GM20431 (cell line): ENCODE data around the gene TREM1.
"Not testable (repeated sequence)": the region's sequence is repeated elsewhere in the genome, so short reads cannot be mapped to it uniquely, and the experiment has no call there.

Experiments used
- in situ Hi-C: fragments of 300-500 bp; cut with MseI, MboI; formaldehyde crosslinking; loops from one replicate; pipeline ENCODE4 v1.15.0; 2020; ENCODE audit warnings: low sequenced_read_pairs; ENCODE audit not compliant: unreplicated experiment

TREM1 gene

DNA sequence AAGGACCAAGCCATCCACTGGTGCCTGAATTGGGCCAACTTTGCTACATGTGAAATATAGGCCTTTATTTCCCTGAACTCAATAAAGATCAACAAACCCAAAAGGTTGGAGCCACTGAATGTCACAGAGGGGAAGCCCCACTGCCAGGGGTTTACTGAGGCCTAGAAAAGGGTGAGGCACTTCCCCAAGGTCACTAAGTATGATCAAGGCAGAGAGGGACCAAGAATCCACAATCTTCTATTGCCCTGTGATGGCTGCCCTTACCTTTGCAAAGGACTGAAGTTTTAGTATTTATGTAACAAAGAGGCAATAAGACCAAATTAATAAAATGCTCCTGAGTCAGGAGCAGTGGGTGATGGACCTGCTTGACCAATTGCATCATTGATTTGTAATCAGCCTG lies 18.0 kb downstream of the TREM1 start:
- in situ Hi-C loops = no loop called here

DNA sequence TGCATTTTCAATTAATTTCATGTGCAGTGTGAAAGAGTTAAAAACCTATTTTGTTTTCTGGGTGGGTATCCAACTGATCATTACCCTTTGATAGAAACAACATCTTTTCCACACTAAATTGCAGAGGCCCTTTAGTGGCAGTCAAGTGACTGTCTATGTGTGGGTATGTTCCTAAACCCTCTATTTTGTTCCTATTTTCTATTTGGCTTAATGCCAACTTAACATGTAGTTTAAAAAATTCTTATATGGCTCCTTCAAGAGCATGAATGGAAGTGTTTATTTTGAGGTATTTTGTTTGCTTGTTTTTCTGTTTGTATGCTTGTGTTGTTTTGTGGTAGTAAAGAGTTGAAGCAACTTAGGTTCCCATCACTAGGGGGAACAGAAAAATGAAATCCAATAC lies 19.9 kb downstream of the TREM1 start:
- in situ Hi-C loops = no loop called here

- in situ Hi-C loops = no loop called here
Measured at GRCh38 chr6:41263267-41263666, 23.2 kb downstream of the TREM1 start.

DNA sequence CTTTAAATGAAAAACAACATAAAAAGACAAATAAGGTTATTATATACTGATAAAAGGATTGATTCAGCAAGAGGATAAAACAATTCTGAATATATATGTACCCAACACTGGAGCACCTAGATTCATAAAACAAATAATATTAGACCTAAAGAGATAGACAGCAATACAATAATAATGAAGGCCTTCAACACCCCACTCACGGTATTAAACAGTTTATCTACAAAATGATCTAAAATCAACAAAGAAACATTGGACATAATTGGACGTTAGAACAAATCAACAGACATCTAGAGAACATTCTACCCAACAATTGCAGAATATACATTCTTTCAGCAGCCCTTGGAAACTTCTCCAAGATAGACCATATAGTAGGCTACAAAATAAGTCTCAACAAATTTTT lies 24.1 kb downstream of the TREM1 start:
- in situ Hi-C loops = no loop called here

DNA sequence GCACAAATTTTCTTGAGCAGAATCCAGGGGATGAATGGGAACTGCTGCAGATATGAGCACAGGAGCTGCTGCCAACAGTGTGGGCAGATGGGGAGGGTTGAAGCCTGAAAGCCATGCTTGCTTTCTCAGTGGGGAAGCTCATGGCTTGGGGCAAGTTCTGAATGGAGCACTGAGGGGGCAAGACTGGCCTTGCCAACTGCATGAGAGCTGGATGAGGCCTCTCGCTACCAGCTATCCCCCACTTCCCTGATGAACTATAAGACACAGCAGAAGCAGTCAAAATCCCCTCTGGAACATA lies 28.3 kb downstream of the TREM1 start:
- in situ Hi-C loops = no loop called here

- in situ Hi-C loops = no loop called here
Measured at GRCh38 chr6:41257369-41258195, 28.9 kb downstream of the TREM1 start.

DNA sequence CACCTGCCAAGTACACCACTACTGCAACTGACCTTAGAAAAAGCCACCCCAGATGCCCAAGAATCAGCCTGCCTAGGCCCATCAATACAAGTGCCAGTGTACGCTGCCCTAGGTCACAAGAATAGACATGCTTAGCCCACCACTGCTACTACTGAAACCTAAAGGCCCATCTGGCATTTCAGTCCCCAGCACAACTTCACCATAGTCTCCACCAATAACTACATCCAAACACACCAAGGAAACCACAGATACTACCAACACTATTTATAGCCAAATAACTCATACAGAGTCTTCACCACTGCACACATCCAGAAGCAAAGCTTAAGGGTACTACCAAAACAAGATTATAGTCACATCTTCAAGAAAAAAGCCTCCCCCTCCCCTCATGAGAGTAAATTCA lies 30.1 kb downstream of the TREM1 start:
- in situ Hi-C loops = no loop called here

GRCh38 chr6:41255638-41256246 lies 30.7 kb downstream of the TREM1 start:
- in situ Hi-C loops = no loop called here

DNA sequence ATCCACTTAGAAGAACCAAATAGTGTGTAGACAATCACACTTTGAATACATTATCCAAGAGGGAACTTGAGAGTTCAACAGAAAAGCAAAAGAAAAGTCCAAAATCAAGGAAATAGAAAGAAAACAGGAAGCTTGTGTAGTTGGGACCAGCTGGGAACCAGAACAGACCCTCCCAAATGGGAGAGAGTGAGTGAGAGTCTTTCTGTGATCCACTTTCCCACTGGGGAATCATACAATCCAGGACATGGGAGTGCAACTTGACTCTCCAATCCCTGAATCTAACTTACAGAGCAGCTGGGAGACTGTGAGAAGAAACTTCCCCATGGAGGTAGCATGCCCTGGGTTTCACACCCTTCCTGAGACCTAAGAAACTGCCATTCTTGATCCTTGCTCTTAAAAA lies 31.4 kb downstream of the TREM1 start:
- in situ Hi-C loops = no loop called here

GRCh38 chr6:41252401-41253169 lies 33.9 kb downstream of the TREM1 start:
- in situ Hi-C loops = no loop called here

DNA sequence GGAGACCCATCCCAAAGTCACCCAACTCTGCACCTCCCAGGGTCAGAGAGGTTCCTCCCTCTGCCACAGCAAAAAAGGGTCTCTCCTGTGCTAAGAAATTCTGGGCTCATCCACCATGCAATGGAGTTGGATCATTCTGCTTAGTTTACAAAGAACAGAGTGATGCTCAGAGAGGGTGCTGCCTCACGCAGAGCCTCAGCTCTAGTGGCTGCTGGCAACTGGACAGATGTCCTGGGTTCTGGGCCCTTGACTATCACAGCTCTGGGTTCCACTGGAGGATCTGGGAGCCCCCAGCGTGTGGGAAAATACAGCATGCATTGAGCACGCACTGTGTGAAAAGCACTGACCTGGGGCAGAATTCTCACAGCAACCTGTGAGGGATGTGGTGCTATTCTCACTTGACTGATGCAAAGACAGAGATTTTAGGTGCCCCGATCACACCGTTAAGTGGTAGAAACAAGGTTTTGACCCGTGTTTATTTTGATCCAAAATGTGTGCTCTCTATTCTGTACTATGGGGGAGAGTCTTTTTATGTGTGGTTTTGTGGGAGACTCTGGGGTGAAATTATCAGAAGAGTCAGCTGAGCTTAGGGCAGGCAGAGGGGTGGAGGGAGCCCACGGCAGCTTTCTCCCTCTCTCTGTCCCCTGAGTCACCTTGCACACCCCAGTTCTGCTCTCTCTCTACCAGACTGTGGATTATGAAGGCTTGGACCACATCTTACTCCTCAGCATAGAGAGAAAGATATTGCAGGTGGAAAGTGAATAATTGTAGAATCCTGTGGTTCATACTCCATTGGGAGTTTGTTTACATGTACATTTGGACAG lies 38.4 kb downstream of the TREM1 start:
- in situ Hi-C loops = no loop called here

DNA sequence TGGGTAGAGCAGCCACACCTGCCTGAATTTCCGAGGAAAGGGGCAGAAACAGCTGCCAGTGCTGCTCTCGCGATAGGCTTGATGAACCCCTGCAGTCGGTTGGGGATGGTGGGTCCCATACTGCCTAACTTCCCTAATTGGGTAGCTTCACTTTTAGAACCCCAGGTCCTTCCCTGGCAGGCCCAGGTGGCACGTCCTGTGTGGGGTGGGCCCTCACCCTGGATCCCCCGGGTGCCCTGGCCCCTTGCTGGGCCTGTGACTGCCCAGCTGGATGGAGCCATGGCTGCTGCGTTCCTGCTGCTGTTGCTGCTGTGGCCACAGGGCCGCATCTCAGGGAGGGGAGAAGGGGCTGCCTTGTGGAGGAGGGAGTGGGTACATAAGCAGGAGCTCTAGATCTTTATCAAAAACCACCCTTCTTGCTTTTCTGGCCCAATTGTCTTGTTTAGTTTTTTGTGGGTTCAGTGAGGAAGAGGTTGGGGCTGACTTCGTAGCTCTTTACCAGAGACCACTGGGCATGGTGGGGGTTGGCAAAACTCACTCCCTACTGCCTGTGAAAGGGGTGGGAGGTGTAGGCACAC lies 39.1 kb downstream of the TREM1 start:
- in situ Hi-C loops = no loop called here

DNA sequence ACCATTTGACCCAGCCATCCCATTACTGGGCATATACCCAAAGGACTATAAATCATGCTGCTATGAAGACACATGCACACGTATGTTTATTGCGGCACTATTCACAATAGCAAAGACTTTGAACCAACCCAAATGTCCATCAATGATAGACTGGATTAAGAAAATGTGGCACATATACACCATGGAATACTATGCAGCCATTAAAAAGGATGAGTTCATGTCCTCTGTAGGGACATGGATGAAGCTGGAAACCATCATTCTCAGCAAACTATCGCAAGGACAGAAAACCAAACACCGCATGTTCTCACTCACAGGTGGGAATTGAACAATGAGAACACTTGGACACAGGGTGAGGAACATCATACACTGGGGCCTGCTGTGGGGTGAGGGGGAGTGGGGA lies 40.0 kb downstream of the TREM1 start:
- in situ Hi-C loops = not testable (repeated sequence)

DNA sequence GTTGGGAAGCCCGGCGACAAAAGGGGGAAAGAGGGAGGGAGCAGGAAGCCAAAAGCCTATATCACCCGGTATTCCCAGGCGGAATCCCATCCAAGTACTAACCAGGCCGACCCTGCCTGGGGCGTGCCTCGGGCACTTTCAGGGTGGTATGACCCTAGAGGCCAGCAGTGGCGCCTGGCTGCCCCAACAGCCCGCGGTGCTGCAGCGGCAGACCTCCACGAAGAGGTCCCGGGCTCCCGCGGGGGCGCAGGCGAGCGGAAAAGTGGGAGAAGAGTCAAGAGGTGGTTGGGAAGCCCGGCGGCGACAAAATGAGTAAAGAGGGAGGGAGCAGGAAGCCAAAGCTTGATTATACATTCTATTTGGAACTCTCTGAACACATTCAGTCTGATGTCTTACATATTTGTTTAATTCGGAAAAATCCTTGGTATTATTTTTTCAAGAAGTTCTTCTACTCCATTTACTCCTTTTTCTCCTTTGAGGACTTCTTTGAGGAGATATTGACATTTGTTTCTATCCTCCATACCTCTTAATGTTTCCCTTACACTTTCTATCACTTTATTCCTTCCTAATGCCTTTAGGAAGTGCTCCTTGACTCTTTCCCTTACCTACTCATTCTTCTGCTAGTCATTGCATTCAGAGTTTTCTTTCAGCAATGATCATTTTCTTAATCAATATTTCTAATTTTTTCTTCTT lies 46.9 kb downstream of the TREM1 start:
- in situ Hi-C loops = no loop called here

- in situ Hi-C loops = no loop called here
Measured at GRCh38 chr6:41237128-41237527, 49.4 kb downstream of the TREM1 start.

GRCh38 chr6:41236276-41236675 lies 50.2 kb downstream of the TREM1 start:
- in situ Hi-C loops = no loop called here

DNA sequence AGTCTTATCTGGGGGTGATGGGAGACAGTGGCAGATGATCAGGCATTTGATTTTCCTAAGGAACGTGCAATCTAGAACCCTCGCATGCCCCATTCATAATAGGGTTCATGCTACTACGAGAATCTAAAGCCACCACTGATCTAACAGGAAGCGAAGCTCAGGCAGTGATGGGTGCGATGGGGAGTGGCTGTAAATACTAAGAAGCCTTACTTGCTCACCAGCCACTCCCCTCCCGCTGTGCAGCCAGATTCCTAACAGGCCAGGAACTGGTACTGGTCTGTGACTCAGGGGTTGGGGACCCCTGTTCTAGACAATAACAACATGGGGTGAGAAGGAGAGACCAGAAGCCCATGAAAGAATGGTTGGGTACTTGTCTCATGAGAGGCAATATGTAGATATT lies 53.8 kb downstream of the TREM1 start:
- in situ Hi-C loops = no loop called here

- in situ Hi-C loops = no loop called here
Measured at GRCh38 chr6:41231246-41231645, 55.2 kb downstream of the TREM1 start.

DNA sequence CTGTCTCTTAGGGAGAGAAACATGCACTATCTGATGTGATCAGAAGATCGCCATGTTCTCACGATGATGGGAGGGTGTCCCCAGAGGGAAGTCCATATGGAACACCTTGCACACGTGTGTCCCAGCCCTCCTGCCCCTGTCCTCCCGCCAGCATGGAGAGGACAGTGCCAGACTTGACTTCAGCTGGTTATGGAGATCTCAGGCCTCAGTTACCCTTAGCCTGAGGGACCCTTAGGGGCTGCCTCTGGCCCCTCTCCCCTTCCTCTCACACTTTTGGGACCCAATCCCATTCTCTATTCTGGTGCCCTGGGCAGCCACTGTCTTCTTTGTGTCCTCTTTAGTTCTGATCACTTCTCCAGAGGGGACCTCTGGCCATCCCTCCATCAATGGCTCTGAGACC lies 56.8 kb downstream of the TREM1 start:
- in situ Hi-C loops = no loop called here

- in situ Hi-C loops = no loop called here
Measured at GRCh38 chr6:41228616-41229015, 57.9 kb downstream of the TREM1 start.
